ENCODE results near the gene SATB2.

- TF ChIP-seq CTCF (IDR thresholded peaks at IDR 0.05 in 8 of 11, conservative IDR thresholded peaks at IDR 0.05 in 3 of 11) (no peak), POLR2A (IDR thresholded peaks at IDR 0.05) (no peak), POLR2AphosphoS5 (IDR thresholded peaks at IDR 0.05) (no peak)
Measured at GRCh38 chr2:199383021-199383420, 74.7 kb downstream of the SATB2 start.

Measured in spleen (tissue), 7 donors.